OCI-LY1 (cell line): ENCODE results near the gene GGNBP2.

Experiments used
- EZH2 ChIP-seq: fragments of 200-600 bp; sonication (generic), shearing (Covaris generic); IDR thresholded peaks from 2 replicates; pipeline ENCODE4 v1.8.0; 2017; ENCODE audit warnings: borderline replicate concordance, mixed run types, mild to moderate bottlenecking, antibody characterized with exemption, low read length, moderate library complexity, mixed read lengths
- TF ChIP-seq, protein P1 (sequence below): fragments of 200-600 bp; sonication (generic), shearing (Covaris generic); IDR thresholded peaks from 2 replicates; pipeline ENCODE4 v1.5.1; 2017; ENCODE audit warnings: mild to moderate bottlenecking, antibody characterized with exemption, low read length, moderate library complexity, mixed read lengths

DNA sequence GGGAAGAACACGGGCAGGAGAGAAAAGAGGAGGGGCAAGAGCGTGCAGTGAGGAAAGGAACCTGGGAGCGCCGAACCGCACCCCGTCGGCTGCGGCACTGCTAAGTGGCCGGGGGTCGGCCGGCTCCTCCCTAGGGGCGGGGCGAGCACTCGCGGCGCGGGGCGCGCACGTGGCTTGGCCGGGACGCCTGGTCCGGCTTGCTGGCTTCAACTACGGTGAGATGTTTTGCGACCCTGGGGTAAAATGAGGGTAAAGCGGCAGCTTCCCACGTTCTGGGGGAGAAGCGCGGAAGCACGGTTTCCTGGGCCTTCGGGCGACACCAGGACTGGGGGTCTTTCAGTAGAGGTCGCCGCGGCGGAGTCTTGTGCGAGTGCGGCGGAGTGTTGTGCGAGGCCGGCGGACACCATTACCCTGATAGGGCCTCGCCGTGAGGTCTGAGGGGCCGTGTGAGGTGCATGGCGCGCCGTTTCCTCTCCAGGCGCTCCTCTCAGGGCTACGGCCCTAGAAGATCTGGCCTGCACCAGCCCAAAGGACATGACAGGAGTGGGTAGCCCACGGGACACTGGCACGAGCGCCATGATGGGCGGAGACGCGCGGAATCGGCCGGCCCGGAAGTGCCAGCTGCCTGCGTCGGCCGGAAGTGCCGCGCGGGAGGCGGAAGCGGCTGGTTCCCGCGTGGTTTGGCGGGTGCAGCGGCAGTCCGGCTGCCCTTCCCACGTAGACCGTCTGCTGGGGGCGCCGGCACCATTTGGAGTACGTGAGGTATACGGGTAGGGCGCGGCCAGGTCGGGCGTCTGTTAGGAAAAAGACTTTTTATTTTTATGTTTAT lies 9.7 kb upstream of the GGNBP2 start, which contains the start of the genes MYO19 and PIGW:
- TF ChIP-seq, protein P1, sequence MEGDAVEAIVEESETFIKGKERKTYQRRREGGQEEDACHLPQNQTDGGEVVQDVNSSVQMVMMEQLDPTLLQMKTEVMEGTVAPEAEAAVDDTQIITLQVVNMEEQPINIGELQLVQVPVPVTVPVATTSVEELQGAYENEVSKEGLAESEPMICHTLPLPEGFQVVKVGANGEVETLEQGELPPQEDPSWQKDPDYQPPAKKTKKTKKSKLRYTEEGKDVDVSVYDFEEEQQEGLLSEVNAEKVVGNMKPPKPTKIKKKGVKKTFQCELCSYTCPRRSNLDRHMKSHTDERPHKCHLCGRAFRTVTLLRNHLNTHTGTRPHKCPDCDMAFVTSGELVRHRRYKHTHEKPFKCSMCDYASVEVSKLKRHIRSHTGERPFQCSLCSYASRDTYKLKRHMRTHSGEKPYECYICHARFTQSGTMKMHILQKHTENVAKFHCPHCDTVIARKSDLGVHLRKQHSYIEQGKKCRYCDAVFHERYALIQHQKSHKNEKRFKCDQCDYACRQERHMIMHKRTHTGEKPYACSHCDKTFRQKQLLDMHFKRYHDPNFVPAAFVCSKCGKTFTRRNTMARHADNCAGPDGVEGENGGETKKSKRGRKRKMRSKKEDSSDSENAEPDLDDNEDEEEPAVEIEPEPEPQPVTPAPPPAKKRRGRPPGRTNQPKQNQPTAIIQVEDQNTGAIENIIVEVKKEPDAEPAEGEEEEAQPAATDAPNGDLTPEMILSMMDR, result no peak
- no peak for TF ChIP-seq EZH2
